Stimulated activated CD8-positive, alpha-beta memory T cell treated with anti-CD3 and anti-CD28 coated beads, Interleukin-12 subunit alpha, Interleukin-12 subunit beta, amount 100 ng/mL, for 4 hours (primary cell): Measurements from ENCODE around the gene P2RY6.

Experiments used
- DNase-seq: peaks from one replicate; pipeline ENCODE4 v3.0.0-alpha.2; 2020; ENCODE audit warnings: low read depth

The P2RY6 gene

DNA sequence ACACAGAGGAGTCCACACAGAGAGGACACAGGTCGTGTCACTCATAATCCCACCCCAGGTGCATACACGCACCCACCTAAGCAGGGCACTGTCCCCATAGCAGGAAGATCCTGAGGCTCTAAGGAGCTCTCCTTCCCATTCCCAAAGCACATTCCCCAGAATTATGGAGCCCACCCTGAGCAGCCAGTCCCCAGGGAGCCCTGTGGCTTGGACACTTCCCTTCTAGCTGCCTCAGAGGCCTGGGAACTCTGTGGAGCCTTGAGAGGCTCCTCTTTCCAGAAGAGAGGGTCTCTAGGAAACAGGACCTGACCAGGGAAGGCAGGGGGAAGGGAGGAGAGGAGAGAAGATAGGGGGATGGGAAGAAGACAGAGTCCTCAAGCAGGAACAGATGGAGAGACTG, 65.7 kb downstream of the P2RY6 start:
- no peak for DNase-seq

DNA sequence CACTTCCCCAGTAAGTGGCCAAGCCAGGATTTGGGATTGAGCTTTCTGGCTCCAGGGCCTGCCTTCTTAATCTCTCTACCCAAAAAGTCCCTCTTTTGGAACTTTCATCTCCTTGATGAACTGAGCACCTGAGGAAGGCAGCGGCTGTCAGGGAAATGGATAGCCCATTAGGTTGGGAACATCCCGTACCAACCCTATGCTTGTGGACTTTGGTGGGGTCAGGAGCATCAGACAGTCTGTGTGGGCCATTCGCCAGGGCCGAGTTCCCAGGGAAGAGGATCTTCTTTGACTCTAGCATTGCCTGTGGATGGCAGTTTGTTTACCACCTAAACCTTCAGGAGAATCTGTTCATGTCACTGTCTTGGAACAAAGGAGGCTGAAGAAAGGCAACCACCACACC, 66.1 kb downstream of the P2RY6 start:
- no peak for DNase-seq

DNA sequence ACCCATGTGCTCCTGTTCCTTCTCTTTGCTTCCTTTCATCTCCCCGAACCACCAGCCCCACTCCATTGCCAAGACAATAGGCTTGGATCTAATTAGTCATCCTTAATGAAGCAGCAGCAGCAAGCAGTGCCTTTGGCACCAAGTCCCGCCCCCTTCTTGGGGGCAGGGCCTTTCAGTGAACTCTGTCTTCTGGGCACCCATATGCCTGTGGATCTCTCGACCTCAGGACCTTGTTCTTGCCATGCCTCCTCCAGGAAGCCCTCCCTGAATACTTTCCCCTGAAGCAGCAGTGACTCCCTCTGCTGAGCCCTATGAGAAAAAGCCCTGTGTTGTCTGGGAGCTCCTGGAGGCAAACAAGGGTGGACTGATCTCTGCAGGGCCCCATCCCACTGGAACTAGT, 68.0 kb downstream of the P2RY6 start:
- DNase-seq, result no peak

DNA sequence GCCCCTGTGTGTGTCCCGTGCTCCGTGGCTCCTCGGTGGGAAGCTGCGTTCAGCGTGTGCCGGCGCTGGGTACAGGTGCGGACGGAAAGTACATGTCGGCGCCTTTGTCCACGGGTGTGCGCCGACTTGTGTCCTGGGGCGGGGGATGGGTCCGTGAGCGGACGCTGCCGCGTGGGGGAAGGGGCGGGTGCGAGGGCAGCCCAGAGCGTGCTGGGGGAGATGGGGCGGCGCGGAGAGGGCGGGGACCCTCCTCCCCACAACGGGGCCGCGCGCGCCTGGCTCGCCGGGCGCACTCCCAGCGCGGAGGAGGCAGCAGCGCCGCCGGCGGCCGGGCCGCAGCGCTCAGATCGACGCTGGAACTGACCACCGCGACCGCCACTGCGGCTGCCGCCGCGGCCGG, 70.5 kb downstream of the P2RY6 start:
- no peak for DNase-seq

DNA sequence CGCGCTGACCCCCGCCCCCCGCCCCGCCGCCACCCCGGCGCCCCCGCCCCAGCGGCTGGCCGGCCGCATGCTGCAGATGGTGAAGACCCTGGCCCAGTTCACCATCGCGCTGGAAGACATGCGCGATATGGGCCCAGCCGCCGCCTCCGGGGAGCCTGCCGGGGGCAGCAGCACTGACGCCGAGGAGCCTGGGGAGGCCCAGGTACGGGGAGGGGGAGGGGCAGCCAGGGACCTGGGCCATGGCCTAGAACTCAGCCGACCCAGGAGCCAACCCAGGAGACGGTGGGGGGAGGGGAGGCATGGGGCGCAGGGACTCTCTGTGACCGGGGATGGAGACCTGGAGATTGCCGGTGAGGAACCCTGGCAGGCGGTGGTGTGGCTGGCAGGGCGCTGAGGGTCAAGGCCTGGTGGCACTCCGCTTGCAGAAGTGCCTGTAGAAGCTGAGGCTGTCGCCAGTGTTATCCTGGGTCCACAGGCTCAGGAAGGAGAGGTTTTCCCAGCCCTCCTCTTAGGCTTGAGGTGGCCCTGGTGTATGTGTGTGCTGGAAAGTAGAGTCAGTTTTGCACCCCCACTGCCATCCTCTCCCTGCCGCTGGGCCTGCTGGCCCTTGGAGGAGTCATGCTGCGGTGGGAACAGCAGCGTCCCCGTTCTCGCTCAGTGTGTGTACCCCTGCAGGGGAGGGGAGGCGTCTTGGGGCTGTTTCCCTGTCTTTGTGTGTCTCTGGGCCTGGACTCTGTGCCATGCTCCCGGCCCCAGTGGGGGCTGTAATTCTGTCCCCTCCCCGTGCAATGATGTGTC, 71.1 kb downstream of the P2RY6 start:
- DNase-seq, result no peak

DNA sequence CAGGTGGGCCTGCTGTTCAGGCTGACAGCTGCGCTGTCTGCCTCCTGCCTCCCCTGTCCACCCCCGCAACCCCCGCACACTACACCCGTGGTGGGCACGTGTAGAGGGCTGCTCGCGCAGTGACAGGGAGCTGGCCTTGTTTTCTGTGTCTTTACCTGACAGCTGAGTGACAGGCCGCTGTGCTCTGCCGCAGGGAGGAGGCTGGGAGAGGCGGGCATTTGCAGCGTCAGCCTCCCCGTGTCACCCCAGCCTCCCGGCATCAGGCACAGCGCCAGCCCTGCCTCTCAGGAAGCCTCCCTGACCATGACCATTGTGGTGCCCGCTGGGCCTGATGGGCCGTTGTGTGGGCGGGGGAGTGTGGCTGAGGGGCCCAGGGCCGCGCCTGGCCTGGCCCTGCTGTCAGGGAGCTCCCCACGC, 72.1 kb downstream of the P2RY6 start:
- no peak for DNase-seq

DNA sequence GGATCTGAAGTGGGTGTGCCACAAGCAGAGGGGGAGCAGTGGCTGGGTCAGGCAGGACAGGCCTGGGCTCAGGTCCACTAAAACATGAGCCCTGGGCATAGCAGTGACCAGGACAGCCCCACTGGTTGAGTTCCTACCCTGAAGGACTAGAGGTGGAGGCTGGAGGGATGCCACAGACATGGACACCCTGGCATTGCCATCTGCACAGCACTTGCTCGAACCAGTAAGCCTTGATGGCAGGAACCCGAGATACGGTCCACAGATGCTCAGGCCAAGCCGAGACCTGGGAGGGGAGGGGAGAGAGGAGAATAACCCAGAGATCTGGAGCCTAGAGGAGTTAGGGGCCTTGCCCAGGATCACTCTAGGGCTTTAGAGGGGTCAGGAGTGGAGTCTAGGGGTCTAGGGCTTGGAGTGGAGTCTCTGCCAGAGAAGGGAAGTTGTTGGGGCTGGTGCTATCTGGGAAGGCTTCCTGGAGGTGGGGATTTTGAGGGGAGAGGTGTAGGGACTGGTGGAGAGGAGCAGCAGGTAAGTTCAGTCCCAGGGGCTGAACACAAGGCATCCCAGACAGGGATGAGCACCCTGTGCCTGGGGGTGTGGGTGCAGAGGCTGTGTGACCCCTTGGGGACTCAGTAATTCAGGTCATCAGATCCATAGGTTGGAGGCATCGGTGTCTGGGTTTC, 73.5 kb downstream of the P2RY6 start:
- no peak for DNase-seq

DNA sequence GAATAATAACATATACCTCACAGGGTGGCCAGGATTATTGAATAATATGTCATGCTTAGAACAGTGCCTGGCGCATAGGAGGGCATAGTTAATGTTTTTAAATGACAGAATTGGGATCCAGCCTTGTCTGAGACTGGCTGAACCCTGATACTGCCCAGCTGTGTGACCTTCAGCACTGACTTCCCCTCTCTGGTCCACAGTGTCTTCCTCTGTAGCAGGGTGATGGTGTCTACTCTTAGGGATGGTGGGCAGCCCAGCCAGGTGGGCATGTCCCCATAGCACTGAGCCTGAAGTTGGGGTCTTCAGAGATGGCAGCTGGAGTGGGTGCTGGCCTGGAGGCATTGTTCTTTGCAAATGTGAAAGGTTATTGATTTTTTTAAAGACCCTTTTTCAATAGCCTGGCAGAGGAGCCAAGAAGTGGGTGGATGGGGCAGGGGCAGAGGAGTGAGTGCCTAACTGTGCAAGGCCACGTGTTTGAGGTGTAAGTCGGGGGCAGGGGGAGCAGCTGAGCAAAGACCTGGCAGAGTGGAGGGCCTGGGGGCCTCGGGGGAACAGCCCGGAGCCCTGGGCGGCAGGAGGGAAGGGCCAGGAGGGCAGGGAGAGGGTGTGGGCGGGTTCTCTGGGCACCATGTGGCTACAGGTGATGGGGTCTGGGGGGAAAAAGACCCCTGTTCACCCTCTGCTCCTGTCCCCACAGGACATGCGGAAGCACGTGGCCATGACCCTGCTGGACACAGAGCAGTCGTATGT, 74.2 kb downstream of the P2RY6 start:
- DNase-seq, result no peak

DNA sequence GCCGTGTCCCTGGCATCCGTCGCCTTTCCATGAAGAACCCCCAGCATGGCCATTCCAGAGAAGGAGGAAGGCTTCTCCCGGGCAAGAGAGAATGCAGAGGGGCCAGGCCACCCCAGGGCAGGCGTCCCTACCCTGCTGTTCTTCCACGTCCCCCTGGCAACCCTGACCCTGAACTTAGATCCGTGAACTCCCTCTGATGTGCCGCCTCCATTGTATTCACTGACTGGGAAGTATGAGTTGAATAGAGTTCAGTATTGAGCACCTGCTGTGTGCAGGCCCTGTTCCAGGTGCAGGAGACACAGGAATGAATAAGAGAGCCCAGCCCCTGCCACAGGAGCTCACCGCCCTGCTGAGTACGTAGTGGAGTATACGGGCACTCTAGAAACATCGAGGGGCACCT, 74.9 kb downstream of the P2RY6 start:
- DNase-seq, result no peak
